UCSD-AML1 (cell line): Measurements from ENCODE around the gene NAA80.

Experiments used
- DNase-seq: peaks from one replicate; lab custom pipeline; 2025; ENCODE audit not compliant: unreplicated experiment; lab: John Stamatoyannopoulos, UW

The NAA80 gene

GRCh38 chr3:50259432-50260026, 39.7 kb downstream of the NAA80 start:
- DNase-seq = no peak

GRCh38 chr3:50258979-50259378, 40.2 kb downstream of the NAA80 start:
- no peak for DNase-seq

- no peak for DNase-seq
Measured at GRCh38 chr3:50258029-50258680, 41.0 kb downstream of the NAA80 start.

- peak; percentile 56 for DNase-seq
Measured at GRCh38 chr3:50256978-50257890, 42.0 kb downstream of the NAA80 start.

GRCh38 chr3:50255251-50255615, 44.0 kb downstream of the NAA80 start:
- no peak for DNase-seq

- DNase-seq = peak; percentile 49
Measured at GRCh38 chr3:50254577-50255250, 44.5 kb downstream of the NAA80 start.

- DNase-seq = no peak
Measured at GRCh38 chr3:50251220-50251619, 48.0 kb downstream of the NAA80 start.

- DNase-seq = no peak
Measured at GRCh38 chr3:50250514-50250913, 48.7 kb downstream of the NAA80 start.

GRCh38 chr3:50249457-50249856, 49.7 kb downstream of the NAA80 start:
- DNase-seq = no peak

- no peak for DNase-seq
Measured at GRCh38 chr3:50248387-50248786, 50.8 kb downstream of the NAA80 start.

GRCh38 chr3:50246517-50246954, 52.7 kb downstream of the NAA80 start:
- peak; percentile 65 for DNase-seq
